CD4-positive, alpha-beta T cell treated with Interleukin-17A for 4 hours (primary cell): ENCODE data around the gene DCLK2.

Experiments used
- DNase-seq: peaks from one replicate; pipeline ENCODE4 v3.0.0-alpha.2; 2020; ENCODE audit warnings: mixed read lengths

DCLK2 gene

DNA sequence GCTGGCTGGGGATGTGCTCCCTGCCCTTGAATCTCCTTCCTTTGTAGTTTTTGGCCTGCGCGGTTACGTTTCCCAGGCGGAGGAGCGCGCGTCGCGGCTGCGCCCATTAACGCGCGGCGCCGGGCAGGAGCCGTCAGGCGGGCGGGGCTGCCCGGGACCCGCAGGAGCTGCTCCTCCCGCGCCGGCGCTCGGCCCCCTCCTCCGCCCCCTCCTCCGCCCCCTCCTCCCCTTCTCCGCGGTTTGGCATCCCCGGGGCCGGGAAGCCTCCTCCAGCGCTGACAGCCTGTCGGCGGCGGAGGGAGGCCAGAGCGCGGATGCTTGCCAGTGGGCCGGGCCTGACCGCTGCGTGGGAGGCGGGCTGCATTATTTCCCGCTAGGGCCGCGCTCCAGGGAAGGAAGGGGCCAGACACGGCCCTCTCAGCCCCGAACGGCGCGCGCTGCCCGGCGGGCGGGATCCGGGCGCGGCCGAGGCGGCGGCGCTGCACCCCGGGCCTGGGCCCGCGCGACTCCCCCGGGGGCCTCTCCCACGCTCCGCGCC, at the start of gene DCLK2:
TSS of gene DCLK2 (plus strand) at position 405 of the 538 bp plus-strand sequence. CDS start 583 bp downstream, outside the sequence.
- DNase-seq: no peak

GRCh38 chr4:150032541-150032940, 45.7 kb upstream of the DCLK2 start:
- no peak for DNase-seq

DNA sequence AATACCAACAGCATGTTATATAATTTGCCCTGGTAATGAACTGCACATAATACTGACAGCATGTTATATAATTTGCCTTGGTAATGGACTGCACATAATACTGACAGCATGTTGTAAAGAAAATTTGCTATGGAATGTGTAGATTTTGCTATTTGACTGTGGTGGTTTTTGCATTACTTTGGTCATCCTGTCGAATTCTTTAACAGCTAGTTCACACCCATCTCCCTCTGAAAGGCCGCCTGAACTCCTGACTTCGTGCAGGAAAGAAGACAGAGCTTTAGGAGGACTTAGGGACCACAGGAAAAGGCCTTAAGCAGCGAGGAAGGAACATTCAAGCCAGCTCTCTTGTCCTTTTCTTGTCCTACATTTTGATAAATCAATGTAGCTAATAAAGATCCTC, 45.2 kb upstream of the DCLK2 start:
- DNase-seq: no peak

DNA sequence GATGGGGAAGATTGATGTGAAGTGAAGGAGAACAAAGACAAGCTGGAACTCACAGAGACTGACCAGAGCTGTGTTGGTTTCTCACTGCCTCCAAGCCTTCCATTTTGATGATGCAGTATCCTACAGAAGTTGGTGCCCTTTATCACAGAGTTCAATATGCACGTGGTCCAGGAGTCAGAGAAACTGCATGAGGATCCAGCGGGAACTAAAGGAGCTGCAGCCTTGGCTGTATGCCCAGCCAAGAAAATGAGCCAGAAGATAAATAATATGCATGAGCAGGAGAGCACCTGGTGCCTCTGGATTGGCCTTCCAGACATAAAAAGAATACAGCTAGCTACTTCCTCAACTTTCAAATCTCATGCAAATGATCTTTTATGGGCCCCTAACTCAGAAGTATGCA, 44.3 kb upstream of the DCLK2 start:
- no peak for DNase-seq

DNA sequence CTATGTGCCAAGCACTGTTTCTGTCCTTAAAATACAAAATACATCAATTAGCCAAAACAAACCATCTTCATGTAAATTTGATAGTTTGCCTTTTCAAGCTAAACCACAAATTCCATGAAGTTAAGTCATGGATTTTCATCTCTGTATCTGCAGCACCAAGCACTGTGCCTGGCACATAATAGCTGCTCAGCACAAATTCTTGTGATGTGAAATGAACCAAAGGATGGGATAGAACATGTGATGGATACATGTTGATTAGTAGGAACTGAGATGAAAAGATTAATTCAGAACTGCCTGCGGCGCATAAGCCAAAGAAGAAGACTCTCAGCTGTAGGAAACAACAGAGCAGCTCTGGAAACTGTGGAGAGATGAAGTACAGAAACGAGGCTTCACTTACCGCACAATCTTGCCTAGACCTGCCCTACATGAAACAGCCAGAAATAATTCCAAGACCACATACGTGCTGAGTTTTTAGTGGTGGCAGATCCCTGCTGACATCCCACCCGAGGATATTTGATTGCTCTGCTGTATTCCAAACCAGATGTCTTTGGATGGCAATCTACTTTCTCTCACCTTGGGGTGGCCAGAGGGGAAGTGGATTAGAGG, 40.9 kb upstream of the DCLK2 start:
- no peak for DNase-seq

- no peak for DNase-seq
These were observed 39.7 kb upstream of the DCLK2 start for GRCh38 chr4:150038335-150039076.

DNA sequence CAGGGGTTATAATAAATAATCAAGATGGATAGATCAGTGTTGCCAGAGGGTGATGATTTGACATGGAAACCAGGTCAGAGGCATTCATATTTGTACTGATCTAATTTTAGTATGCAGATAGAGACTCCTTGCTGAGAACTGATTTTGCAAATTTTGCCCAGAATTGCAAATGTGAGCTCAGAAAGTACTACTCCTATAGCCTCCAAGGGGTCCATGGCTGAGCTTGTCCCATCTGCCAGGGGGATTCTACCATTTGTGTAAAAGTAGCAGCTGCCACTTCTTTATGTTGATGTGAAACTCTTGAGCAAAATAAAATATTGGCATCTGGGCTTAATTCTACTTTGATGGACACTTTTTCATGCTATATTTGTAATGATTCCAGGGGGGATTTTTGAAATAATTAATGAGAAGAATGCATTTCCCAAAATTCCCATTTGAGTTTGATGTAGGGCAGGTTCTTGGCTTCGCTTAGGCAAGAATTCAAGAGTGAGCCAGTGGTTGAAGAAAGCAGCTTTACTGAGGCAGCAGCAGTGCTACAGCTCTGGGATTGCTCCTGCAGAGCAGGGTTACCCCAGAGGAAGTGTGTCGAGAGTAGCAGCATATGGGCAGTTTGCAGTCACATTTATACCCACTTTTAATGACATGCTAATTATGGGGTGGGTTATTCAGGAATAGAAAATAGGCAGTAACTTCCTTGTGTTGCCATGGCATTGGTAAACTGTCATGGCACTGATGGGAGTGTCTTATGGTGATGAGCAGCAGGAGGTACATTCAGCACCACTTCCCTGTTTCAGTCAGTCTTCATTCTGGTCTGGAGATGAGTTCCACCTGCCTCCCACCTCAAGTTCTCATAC, 38.7 kb upstream of the DCLK2 start:
- no peak for DNase-seq

DNA sequence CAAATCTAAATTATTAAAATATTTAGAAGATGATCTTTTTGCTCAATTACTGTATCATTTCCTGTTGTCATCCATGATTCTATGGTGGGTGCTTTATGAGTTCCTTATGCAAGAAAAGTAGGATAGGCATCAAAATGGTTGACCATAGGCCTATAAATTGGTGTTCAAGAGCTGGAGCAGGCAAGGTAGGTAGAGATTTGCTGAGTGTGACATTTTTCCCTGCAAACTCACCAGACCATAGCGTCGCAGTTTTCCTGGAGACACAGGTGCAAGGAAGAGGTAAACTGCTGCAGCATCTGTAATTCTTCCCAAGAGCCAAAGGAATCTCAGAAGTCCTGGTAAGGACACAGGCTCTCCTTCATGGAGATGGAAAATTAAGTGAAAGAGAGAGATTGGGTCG, 33.7 kb upstream of the DCLK2 start:
- no peak for DNase-seq

GRCh38 chr4:150045410-150045809, 32.8 kb upstream of the DCLK2 start:
- no peak for DNase-seq

GRCh38 chr4:150046728-150047217, 31.5 kb upstream of the DCLK2 start:
- no peak for DNase-seq

- no peak for DNase-seq
These were observed 30.7 kb upstream of the DCLK2 start for GRCh38 chr4:150047546-150047945.

- DNase-seq: no peak
These were observed 28.6 kb upstream of the DCLK2 start for GRCh38 chr4:150049682-150050081.

DNA sequence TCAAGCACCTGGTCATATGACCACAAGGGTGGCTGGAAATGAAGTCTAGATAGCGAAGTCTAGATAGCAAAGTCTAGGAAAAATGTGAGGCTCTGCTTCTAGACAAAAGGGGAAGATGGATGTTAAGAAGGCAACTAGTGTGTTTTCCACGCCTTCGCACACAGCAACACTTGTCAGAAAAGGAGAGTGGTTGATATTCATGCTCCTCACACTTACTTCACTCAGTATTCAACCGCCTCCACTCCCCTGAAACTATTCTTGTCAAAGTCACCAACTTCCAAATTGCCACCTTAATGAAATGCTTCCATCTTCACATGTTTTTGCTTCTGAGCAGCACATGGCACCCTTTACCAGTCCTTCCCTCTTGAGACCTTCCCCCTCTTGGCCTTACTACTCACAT, 27.7 kb upstream of the DCLK2 start:
- DNase-seq: no peak

- DNase-seq: no peak
These were observed 27.1 kb upstream of the DCLK2 start for GRCh38 chr4:150051111-150051510.

GRCh38 chr4:150055467-150055866, 22.8 kb upstream of the DCLK2 start:
- DNase-seq: no peak

GRCh38 chr4:150056569-150056968, 21.7 kb upstream of the DCLK2 start:
- DNase-seq: no peak

DNA sequence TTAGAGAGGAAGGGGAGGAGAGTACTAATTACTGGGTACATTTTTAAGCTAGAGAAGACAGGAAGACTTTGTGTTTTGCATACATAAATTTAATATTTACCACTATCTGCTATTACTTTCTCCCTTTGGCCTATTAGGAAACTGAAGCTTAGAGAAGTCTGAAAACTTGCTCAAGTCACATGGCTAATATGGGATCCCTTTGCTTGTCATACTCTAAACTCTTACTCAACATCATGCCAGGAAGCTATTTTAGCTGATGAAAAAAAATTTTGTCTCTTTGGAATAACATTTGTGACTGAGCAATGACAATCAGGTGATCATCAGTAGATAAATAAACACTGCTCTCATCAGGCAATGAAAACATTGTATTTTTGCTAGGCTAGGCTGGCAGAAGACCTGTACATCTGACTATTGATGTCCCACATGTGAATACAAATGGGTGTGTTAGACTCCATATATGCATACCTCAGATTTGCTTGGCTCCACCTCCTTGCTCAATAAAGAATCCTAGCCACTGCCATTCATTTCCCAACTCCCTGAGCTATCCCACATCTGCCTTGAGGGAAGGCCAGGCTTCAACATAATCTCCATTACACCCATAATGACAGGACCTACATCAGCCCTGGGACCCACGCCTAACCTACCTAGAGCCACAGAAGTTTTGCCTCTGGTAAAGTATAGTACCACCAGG, 17.0 kb upstream of the DCLK2 start:
- DNase-seq: no peak

DNA sequence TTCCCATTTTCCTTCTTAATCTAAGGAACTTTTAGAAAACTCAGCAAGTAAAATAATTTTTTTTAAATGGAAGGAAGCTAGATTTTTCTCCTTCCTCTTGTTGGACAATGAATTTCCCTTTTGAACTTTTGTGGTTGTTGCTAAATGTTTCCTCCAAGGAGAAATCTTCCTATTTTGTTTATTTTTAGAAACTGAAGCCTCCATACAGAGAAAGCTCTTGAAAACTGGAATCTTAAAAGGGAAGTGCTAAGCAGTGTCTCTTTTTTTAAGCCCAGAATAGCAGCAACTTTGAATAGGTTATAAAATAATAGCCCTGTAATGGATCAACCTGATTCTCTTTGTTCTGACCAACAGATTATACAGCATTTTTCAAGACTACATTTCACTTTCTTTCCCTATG, 15.1 kb upstream of the DCLK2 start:
- DNase-seq: no peak

- DNase-seq: no peak
These were observed 12.5 kb upstream of the DCLK2 start for GRCh38 chr4:150065740-150066139.

- DNase-seq: no peak
These were observed 10.4 kb upstream of the DCLK2 start for GRCh38 chr4:150067859-150068258.

DNA sequence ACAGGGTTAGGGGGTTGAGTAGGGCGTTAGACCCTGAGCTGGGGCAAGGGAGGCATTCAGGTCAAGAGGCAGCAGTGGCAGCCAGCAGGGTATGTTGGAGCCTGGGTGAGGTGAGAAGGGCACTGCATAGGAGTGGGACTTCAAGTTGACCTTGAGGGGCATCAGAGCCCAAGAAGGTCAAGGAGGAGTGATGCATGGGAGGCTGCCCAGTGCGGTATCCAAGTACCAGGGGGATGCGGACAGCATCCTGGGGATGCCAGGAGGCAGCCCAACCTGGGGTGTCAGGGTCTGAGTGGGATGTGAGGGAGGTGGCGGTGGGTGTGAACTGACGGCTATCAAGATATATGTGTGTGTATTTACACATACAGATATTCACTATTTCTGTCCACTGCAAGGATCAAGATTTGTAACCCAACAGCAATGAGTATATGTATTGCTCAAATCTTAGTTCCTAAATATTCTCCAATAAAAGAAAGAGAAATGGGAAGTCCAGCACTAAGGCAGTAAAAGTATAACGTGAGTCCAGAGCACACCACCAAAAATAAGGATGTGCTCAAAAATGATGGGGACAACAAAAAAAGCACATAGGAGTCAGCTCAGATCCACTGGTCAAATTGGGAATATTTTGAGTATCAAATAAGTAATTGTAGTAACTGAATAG, 9.8 kb upstream of the DCLK2 start:
- DNase-seq: no peak

- no peak for DNase-seq
These were observed 8.9 kb upstream of the DCLK2 start for GRCh38 chr4:150069353-150069752.
